HG03342 (cell line): ENCODE results near the gene BDP1.
A peak's percentile ranks its signal among the peaks of the same experiment; 100 is the strongest.
"Not testable (repeated sequence)": the region's sequence is repeated elsewhere in the genome, so short reads cannot be mapped to it uniquely, and the experiment has no call there.

Experiments used
- ATAC-seq: cut with Tn5 transposase; IDR thresholded peaks from one replicate; pipeline ENCODE4 v1.9.1; 2021; ENCODE audit warnings: mild to moderate bottlenecking, moderate library complexity; ENCODE audit not compliant: unreplicated experiment

BDP1 gene, protein sequence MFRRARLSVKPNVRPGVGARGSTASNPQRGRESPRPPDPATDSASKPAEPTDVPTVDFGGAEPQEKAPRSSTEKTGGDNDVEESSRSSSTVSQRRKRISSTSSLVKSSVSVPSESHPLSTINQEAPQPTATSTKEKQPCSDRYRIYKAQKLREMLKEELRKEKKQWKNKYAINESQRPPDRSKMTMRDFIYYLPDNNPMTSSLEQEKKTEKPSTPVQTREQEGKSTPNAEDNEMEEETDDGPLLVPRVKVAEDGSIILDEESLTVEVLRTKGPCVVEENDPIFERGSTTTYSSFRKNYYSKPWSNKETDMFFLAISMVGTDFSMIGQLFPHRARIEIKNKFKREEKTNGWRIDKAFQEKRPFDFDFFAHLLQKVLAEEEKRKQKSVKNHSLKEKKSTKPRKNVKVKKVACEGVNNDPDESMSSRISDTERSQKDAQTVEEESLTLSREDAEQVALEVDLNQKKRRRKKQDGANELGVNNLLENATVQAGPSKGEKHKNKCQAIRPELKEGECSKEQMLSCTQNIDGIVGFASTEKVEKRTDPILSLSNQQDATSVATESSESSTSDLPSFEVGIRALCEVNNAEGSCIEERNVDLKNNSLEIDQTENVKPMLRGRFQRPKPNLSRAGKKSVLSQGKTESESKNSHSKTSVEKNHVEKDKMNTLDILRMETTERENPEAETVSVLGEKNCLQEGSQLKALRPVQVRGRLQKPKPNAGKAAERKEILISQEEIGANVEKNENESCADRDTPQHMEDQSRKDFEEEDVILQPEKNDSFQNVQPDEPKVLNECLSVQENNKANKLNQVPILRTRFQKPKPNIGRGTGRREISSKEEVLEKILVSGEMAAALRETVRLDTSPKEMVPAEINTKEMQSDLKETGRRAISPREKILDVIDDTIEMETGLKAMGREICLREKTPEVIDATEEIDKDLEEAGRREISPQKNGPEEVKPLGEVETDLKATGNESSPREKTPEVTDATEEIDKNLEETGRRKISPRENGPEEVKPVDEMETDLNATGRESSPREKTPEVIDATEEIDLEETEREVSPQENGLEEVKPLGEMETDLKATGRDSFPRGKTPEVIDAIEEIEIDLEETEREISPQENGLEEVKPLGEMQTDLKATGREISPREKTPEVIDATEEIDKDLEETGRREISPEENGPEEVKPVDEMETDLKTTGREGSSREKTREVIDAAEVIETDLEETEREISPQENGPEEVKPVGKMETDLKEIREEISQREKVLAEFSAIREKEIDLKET (N-terminal part only)

GRCh38 chr5:71455427-71456361 is at the start of gene BDP1:
BDP1 (plus strand) TSS chr5:71455651; CDS start chr5:71455878, 227 bp downstream.
- peak; percentile 89 for ATAC-seq

DNA sequence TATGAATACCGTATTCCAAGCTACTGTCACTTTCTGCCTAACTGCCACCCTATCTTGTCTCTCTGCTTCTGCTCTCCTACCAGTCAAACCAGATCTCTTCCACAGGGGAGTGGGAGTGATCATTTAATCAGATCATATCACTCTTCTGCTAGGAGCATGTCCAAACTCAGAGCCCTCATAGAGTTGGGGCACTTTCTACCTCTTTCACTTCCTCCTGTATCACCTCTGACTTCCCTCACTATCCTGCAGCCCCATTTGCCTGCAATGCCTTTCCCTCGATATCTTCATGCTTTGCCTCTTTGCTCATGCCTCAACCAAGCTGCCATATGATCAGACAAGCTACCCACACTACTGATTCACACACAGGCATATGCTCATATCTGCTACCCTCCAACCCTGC is 45.4 kb upstream of the BDP1 start:
- ATAC-seq: not testable (repeated sequence)

DNA sequence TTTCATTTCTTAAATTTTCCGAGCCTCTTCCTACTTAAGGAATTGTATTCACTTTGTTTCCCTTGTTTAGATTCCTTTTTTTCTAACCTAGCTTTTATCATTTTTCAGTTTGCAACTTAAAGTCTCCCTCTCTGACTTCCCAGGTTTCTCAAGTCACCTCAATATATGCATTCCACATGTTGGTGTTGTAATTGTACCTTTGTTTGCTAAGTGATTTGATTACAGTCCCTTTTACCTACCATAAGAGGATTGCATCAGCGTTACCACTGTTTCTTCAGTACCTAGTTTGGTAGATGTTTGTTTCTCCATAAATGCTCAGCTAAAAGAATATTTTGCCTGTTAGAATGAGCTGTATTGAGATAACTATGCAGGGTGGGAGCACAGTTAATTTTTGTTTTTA is 39.8 kb upstream of the BDP1 start:
- not testable (repeated sequence) for ATAC-seq

- ATAC-seq: not testable (repeated sequence)
These were observed 37.4 kb upstream of the BDP1 start for GRCh38 chr5:71418026-71418425.

- not testable (repeated sequence) for ATAC-seq
These were observed 34.2 kb upstream of the BDP1 start for GRCh38 chr5:71421278-71421677.

GRCh38 chr5:71423896-71424295 is 31.6 kb upstream of the BDP1 start:
- not testable (repeated sequence) for ATAC-seq

- not testable (repeated sequence) for ATAC-seq
These were observed 28.6 kb upstream of the BDP1 start for GRCh38 chr5:71426686-71427474.

GRCh38 chr5:71432410-71432809 is 23.0 kb upstream of the BDP1 start:
- ATAC-seq: not testable (repeated sequence)

GRCh38 chr5:71434825-71435224 is 20.6 kb upstream of the BDP1 start:
- not testable (repeated sequence) for ATAC-seq

GRCh38 chr5:71441564-71441963 is 13.9 kb upstream of the BDP1 start:
- not testable (repeated sequence) for ATAC-seq

DNA sequence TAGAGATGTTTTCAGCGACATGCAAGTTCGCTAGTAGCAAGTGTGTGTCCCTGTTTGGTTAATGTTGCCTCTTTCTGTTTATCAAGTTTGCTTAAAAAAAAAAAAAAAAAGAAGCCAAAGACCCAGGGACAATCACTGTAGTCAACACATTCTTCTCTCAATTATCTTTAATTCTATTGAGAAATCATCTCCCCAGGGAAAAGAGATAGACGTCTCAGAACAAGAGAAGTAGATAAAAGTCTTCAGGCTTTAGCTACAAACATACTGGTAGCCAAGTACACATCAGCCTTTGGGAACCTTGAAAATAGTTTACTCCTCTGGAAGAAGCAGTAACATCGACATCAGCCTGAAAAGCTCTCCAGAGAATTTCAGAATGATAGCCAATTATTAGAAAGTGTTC is 11.6 kb upstream of the BDP1 start:
- not testable (repeated sequence) for ATAC-seq

GRCh38 chr5:71445015-71445414 is 10.4 kb upstream of the BDP1 start:
- not testable (repeated sequence) for ATAC-seq

DNA sequence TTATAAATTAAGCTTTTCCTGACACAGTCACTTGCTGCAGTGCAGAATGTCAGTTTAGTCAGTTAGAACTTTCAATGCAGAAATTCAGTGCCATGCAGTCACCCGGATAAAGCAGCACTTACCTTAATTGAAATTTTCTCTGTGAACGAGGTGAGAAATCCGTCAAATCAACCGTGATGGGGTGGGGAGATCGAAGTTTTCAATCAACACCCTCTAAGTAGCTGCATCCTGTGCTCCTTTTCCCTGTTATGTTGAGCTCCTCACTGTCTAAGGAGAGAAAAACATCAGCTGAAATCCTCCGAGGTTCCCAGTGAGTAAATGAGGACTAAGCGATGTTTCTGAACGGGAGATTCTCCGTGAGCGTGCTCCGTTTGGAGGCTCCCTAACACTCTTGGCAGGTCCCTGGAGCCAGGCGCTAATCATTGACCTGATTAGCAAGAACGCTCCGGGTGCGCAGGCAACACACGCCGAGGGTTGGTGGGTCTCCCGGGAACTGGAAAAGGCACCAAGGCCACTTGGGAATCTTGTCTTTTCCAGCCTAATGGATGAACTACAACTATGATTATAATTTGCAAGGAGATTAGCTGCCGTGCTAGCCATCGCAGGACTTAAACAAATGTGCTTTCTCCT is 9.8 kb upstream of the BDP1 start:
- not testable (repeated sequence) for ATAC-seq

DNA sequence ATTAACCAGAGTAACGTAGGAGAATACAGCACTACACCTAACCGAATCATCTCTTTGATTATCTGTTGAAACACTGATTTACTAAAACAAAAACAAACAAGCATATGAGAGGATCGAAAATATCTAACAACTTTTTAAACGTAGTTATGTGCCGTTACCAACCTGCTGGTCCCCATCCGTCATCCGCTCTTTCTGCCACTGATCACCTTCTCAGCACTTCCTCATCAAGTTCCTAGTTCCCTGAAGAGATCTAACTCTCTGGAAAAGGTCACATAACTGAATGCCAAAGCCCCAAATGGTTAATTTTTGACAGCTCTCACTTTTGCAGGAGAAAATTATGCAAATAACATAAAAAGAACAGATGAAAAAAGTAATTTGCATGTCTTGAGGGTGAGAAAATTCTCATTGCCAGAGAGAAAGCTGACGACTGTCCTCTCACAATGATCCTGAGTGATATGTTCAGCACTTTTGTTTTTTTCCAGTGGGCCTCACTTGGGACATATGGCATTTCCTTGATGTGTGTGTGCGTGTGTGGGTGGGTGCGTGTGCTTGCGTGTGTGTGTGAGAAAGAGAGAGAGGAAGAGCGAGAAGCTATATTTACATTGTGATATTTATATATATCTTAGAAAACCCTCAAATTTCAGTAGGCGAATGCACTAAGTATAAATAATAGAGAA is 8.8 kb upstream of the BDP1 start:
- peak; percentile 27 for ATAC-seq

- peak; percentile 90 for ATAC-seq
These were observed 8.1 kb upstream of the BDP1 start for GRCh38 chr5:71447218-71447808.

DNA sequence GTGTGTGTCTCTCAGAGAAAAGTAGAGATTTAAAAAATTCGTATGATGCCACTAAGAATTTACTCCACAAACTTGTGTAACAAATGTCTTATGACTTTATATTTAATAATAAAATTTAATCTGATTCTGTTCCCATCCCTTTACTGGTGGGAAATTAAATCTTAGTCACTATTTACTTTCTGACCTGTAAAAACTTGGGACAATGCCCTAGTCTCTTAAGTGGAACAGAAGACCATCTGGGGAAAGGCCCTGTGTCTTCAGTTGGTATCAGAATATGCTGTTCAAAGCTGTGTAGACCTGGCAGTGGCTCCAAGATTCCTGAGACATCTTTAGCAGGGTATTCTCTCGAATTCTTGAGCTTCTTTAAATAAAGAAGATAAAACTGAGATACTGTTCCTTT is 2.6 kb upstream of the BDP1 start:
- no peak for ATAC-seq

DNA sequence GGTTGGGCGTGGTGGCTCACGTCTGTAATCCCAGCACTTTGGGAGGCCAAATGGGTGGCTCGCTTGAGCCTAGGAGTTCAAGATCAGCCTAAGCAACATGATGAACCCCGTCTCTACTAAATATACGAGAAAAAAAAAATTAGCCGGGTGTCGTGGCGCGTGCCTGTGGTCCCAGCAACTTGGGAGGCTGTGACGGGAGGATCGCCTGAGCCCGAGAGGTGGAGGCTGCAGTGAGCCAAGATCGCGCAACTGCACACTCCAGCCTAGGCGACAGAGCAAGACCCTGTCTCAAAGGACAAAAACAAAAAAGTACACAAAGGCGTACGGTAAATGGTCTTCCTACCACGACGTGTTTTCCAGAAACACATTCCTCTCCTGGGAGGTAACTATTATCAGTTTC is 538 bp upstream of the BDP1 start:
- ATAC-seq: no peak

- no peak for ATAC-seq
These were observed 902 bp downstream of the BDP1 start for GRCh38 chr5:71456362-71456743.
